WI38 (cell line): ENCODE results near the gene LCE1C.

Source experiments
- H3K4me3 ChIP-seq: 2 replicates; pipeline ENCODE4 v1.5.1; 2011; ENCODE audit warnings: low read depth, mild to moderate bottlenecking, control low read depth, low read length
- CTCF ChIP-seq: IDR thresholded peaks from 2 replicates; pipeline ENCODE4 v1.5.1; 2012; ENCODE audit warnings: low read depth, mild to moderate bottlenecking, control low read depth, low read length

LCE1C gene

GRCh38 chr1:152783095-152783494 lies 23.4 kb downstream of the LCE1C start:
- H3K4me3 ChIP-seq = no peak overlapping the region
- no peak for TF ChIP-seq CTCF

GRCh38 chr1:152777510-152778137 lies 28.8 kb downstream of the LCE1C start:
- no peak for TF ChIP-seq CTCF
- no peak overlapping the region for H3K4me3 ChIP-seq

- TF ChIP-seq CTCF = no peak
- no peak overlapping the region for H3K4me3 ChIP-seq
Measured at GRCh38 chr1:152776361-152776760, 30.1 kb downstream of the LCE1C start.

GRCh38 chr1:152774875-152775274 lies 31.6 kb downstream of the LCE1C start, which contains the start of gene LCE1F:
LCE1F (plus strand) TSS chr1:152775140; CDS start chr1:152776372, 1,232 bp downstream.
- TF ChIP-seq CTCF = no peak
- H3K4me3 ChIP-seq = no peak within 1 kb of the TSS

GRCh38 chr1:152770411-152770810 lies 36.0 kb downstream of the LCE1C start:
- TF ChIP-seq CTCF = no peak
- H3K4me3 ChIP-seq = no peak overlapping the region

- no peak for TF ChIP-seq CTCF
- no peak overlapping the region for H3K4me3 ChIP-seq
Measured at GRCh38 chr1:152768847-152769533, 37.5 kb downstream of the LCE1C start.

- H3K4me3 ChIP-seq = no peak overlapping the region
- TF ChIP-seq CTCF = no peak
Measured at GRCh38 chr1:152761609-152762213, 44.7 kb downstream of the LCE1C start.
